ENCODE data around the gene FOXP1.

DNA sequence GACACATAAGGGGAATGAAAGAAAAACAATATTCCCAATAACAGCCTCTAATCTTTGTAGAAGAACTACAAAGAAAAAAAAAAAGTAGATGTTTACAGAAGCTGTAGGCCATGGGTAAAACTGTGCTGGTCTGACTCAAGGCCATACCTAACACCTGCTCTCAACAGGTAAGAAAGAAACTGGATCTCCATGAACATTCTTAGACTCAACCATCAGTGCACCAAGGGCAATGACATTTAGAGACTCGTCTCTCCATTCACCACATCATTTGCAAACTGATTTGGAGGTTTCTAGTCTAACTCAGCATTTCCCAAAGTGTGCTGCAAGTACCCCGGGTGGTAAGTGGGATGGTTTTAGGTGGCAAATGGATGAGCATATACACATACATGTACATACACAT, 164.2 kb downstream of the FOXP1 start:
- no peak for TF ChIP-seq POLR2A (IDR thresholded peaks at IDR 0.05)
- TF ChIP-seq, protein P1, sequence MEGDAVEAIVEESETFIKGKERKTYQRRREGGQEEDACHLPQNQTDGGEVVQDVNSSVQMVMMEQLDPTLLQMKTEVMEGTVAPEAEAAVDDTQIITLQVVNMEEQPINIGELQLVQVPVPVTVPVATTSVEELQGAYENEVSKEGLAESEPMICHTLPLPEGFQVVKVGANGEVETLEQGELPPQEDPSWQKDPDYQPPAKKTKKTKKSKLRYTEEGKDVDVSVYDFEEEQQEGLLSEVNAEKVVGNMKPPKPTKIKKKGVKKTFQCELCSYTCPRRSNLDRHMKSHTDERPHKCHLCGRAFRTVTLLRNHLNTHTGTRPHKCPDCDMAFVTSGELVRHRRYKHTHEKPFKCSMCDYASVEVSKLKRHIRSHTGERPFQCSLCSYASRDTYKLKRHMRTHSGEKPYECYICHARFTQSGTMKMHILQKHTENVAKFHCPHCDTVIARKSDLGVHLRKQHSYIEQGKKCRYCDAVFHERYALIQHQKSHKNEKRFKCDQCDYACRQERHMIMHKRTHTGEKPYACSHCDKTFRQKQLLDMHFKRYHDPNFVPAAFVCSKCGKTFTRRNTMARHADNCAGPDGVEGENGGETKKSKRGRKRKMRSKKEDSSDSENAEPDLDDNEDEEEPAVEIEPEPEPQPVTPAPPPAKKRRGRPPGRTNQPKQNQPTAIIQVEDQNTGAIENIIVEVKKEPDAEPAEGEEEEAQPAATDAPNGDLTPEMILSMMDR (IDR thresholded peaks at IDR 0.05), result no peak
- no peak for TF ChIP-seq POLR2AphosphoS5 (IDR thresholded peaks at IDR 0.05)

Data from breast epithelium (tissue), 3 donors.